Measurements from ENCODE around the gene KLF1.
A peak's percentile ranks its signal among the peaks of the same experiment; 100 is the strongest.
"Not testable (repeated sequence)": the region's sequence is repeated elsewhere in the genome, so short reads cannot be mapped to it uniquely, and the experiment has no call there.

The KLF1 gene

GRCh38 chr19:12886969-12887747 is at the start of gene KLF1:
KLF1 (minus strand) TSS chr19:12887201; CDS start chr19:12887140, 61 bp downstream.
- DNase-seq: no peak

- DNase-seq: no peak
These were observed 49.6 kb upstream of the KLF1 start for GRCh38 chr19:12936582-12936981.

- DNase-seq: no peak
These were observed 48.1 kb upstream of the KLF1 start for GRCh38 chr19:12935071-12935470.

- DNase-seq: peak; percentile 81
These were observed 46.5 kb upstream of the KLF1 start, which contains the start of gene FARSA for GRCh38 chr19:12933287-12934072. FARSA (minus strand) TSS chr19:12933711; CDS start chr19:12933696, 15 bp downstream.

- no peak for DNase-seq
These were observed 45.6 kb upstream of the KLF1 start for GRCh38 chr19:12932392-12933286.

GRCh38 chr19:12930002-12930645 is 43.1 kb upstream of the KLF1 start:
- DNase-seq: no peak

GRCh38 chr19:12924621-12925310 is 37.8 kb upstream of the KLF1 start:
- DNase-seq: no peak

- no peak for DNase-seq
These were observed 36.0 kb upstream of the KLF1 start for GRCh38 chr19:12922959-12923358.

- no peak for DNase-seq
These were observed 34.0 kb upstream of the KLF1 start for GRCh38 chr19:12921047-12921446.

- DNase-seq: no peak
These were observed 31.3 kb upstream of the KLF1 start for GRCh38 chr19:12918253-12918652.

GRCh38 chr19:12915860-12916259 is 28.9 kb upstream of the KLF1 start:
- DNase-seq: not testable (repeated sequence)

GRCh38 chr19:12913851-12914690 is 27.1 kb upstream of the KLF1 start:
- DNase-seq: no peak

GRCh38 chr19:12913011-12913561 is 26.1 kb upstream of the KLF1 start:
- DNase-seq: no peak

- no peak for DNase-seq
These were observed 25.6 kb upstream of the KLF1 start for GRCh38 chr19:12912571-12912970.

- DNase-seq: no peak
These were observed 20.2 kb upstream of the KLF1 start for GRCh38 chr19:12907166-12907565.

- DNase-seq: no peak
These were observed 13.0 kb upstream of the KLF1 start for GRCh38 chr19:12899891-12900518.

GRCh38 chr19:12896460-12896859 is 9.5 kb upstream of the KLF1 start:
- DNase-seq: no peak

GRCh38 chr19:12893582-12893981 is 6.6 kb upstream of the KLF1 start:
- no peak for DNase-seq

GRCh38 chr19:12891553-12892021 is 4.6 kb upstream of the KLF1 start:
- DNase-seq: no peak
